Stimulated activated CD8-positive, alpha-beta memory T cell treated with anti-CD3 and anti-CD28 coated beads, Interleukin-7, amount 100 ng/mL, for 24 hours (primary cell): ENCODE measurements around the gene PPFIA4.

Source experiments
- DNase-seq: peaks from one replicate; pipeline ENCODE4 v3.0.0-alpha.2; 2020; ENCODE audit warnings: low read depth

Gene PPFIA4

GRCh38 chr1:203040513-203041275 is 14.4 kb downstream of the PPFIA4 start:
- DNase-seq: no peak

GRCh38 chr1:203041351-203041932 is 15.2 kb downstream of the PPFIA4 start:
- no peak for DNase-seq

DNA sequence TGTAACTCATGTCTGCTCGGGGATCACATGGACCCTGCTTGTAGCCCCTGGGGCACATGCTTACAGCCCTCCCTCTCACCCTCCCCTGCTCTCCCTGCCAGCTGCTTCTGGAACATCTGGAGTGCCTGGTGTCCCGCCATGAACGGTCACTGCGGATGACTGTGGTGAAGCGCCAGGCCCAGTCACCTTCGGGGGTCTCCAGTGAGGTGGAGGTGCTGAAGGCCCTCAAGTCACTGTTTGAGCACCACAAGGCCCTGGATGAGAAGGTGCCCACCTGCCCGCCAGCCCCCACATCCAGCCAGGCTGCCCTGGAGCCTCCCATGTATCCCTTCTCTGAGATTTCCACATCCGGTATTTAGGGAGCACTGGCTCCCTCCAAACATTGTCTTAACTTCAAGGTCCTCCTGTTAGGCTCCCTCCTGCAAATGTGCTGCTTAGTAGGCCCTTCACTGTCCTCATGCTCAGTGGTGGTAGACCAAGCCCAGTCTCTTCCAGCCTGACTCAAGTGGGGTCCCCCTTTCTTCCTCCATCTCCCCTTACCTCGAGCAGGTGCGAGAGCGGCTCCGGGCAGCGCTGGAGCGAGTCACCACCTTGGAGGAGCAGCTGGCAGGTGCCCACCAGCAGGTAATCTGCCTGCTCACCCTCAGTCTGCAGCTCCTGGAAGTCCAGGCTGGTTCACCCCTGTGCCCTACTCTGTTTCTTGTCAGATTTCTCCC is 17.7 kb downstream of the PPFIA4 start:
- no peak for DNase-seq

DNA sequence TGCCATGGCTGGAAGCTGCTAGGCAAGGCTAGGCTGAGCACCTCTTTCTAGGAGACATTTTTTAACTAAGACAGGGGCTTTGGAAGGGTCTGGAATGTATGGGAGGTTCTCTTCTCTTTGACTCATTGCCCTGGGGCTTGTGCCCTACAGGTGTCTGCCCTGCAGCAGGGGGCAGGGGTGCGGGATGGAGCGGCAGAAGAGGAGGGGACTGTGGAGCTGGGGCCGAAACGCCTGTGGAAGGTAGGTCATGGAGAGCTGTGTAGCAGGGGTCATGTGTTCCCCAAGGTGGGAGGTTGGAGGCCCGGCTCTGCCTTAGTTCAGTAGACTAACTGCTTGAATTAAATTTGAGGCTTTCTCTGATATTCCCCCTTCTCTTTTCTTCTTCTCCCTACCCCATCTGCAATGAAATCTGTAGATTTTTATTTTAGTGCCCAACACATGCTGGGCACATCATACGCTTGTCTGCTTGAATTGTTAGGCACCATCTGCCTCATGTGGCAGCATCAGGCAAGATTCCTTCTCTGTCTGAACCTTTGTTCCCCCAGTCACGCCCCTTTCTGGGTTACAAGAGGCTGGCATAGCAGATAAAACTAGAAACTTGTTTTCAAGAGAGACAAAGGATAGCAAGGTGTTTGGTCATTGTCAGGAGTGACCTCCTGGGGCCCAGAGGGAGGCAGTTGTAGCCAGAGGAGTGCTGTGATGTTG is 18.4 kb downstream of the PPFIA4 start:
- no peak for DNase-seq

DNA sequence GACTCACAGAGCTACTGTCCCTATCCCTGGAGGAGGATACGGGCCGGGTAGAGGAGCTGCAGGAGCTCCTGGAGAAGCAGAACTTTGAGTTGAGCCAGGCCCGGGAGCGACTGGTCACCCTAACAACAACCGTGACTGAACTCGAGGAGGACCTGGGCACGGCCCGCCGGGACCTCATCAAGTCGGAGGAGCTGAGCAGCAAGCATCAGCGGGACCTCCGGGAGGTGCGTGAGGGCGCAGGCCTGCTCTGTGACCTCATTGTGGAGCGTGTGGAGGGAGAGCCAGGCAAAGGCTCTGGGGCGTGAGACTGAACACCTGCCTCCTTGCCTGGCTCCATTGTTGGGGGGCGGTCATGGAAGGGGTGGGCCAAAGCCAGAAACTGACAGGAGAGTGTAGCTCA is 19.0 kb downstream of the PPFIA4 start:
- no peak for DNase-seq

- no peak for DNase-seq
These were observed 19.7 kb downstream of the PPFIA4 start for GRCh38 chr1:203045821-203046594.

GRCh38 chr1:203046984-203047630 is 20.8 kb downstream of the PPFIA4 start:
- no peak for DNase-seq

DNA sequence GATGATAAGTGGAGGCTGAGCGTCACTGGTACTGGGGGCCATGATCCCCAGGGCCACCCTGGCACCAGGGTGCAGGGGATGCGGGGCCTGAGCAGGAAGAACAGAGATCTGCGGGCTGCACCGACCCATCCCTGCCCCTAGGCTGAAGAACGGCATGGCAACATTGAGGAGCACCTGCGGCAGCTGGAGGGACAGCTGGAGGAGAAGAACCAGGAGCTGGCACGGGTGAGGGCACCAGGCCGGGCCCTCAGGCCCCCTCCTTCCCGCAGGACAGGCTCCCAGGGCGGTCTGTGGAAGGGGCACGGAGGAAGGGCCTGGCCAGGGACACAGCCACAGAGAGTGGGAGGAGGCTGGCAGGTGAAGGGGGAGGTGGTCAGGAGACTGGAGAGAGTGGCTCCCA is 21.8 kb downstream of the PPFIA4 start:
- no peak for DNase-seq

- DNase-seq: no peak
These were observed 22.3 kb downstream of the PPFIA4 start for GRCh38 chr1:203048555-203049051.

DNA sequence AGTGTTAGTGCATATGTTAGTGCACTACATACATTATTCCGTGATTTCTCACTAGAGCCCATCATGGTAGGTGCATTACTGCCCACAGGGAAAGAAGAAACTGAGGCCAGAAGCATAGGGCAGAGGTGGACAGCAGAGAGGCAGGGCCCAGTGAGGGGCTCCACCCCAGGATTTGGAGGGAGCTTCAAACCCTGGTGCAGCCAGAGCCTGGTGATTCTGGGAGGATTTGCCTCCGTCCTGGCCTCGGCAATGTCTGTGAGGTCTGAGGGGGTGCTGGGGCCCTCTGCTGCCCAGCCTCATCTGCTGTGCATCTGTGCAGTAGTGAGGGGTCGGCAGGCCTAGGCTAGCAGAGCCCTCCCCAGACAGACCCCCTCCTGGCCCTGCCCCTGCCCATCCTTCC is 22.8 kb downstream of the PPFIA4 start:
- no peak for DNase-seq

DNA sequence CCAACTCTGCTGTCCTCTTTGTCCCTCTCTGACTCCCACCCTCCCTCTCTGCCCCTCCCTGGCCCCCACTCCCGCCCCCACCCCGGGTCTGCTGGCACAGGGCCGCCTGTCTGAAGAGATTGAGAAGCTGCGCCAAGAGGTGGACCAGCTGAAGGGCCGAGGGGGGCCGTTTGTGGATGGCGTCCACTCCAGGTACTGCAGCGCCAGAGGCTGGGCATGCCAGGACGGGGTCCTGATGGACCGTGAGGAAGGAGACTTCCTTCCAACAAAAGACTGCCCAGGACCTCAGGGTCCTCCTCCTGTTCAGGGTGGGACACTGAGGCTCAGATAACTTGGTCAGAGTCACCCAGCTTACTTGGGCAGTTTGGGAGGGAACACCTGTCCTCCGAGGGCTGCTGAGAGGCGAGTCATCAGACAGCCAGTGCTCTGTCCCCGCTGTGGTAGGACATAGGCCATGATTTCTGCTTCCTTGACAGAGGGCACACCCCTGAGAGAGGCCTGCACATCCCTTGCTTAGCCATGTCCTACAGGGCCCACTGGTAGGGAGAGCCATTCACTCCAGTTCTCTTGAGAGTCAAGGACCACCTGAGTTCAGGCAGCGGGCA is 23.4 kb downstream of the PPFIA4 start:
- no peak for DNase-seq

- DNase-seq: no peak
These were observed 24.5 kb downstream of the PPFIA4 start for GRCh38 chr1:203050826-203051225.

DNA sequence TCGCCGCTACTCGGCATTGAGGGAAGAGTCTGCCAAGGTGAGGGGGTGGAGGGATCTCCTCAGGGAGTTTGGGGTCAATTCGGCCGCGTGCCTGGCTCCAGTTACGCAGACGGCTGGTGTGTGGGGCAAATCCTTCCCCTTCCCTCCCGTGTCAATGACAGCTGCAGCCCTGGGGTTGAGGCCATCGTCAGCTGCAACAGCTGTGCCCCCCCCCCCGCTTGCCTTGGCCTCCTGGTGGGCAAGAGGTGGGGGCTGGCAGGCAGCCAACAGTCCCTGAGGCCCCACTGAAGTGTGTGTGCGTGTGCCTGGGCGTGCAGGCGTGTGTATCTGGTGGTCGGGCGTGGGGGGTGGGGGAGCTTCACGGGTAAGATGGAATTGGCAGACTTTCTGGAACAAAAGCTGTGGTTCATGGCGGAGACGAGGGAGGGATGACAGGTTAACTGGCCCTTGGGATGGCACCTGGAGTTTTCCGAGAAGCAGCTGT is 25.6 kb downstream of the PPFIA4 start:
- DNase-seq: no peak

DNA sequence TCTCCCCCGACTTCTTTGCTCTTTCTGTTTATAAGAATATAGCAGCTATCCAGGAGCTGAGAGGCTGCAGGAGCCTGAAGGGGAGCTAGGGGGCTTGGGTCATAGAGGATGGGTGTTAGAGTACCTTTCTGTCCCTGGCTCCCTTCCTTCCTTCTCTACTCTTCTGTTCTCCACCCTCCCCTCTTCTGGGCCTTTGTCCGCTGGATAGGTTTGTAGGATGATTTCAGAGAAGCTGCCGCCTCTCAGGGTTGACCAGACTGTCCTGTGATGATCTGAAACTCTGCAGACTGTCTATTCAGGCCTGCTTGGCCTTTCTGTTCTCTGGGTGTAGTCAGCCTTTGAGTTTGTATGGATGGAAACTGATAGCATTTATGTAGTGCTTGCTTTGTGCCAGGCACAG is 26.3 kb downstream of the PPFIA4 start:
- DNase-seq: no peak

DNA sequence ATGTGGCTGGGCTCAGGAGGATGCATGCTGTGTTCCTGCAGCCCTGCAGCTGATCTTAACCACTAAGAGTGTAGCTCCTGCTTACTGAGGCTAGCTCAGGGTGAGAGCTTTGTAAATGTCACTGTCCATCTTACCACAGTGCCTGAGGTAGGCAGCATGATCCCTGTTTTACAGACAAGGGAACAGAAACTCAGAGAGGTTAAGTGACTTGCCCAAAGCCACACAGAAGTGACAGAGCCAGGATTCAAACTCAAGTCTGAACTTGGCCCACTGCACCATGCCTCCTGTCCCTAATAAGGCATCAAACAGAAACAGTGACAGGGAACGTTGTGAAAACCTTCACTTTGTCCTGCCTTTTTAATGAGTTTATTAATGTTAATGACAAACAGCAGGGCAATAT is 27.9 kb downstream of the PPFIA4 start:
- no peak for DNase-seq

- no peak for DNase-seq
These were observed 28.4 kb downstream of the PPFIA4 start for GRCh38 chr1:203054642-203055041.

DNA sequence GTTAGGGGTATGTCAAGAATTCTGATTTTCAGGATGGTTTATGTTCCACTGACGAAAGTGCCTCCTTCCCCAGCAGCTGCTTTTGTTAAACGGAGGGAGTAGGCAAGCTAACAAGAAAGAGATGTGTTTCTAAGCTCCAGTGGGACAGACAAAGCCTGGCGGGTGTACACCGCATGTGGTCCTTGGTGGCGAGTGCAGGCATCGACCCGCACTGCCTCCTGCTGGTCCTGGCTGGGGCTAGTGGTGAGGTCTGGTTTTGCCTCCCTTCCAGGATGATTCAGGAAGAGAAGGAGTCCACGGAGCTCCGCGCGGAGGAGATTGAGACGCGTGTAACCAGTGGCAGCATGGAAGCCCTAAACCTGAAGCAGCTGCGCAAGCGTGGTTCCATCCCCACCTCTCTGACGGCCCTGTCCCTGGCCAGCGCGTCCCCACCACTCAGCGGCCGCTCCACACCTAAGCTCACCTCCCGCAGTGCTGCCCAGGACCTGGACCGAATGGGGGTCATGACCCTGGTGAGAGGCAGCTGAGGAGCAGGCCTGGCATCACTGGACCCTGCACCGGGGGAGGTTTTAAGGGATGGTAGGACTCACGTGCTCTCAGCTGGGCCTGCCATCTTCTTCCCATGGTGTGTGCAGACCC is 29.0 kb downstream of the PPFIA4 start:
- DNase-seq: no peak

- no peak for DNase-seq
These were observed 29.7 kb downstream of the PPFIA4 start for GRCh38 chr1:203056012-203056411.

GRCh38 chr1:203056516-203056915 is 30.2 kb downstream of the PPFIA4 start:
- no peak for DNase-seq
